H1 (cell line): ENCODE measurements around the gene ASTN2. TPM values are rescaled to one million over a fixed set of nuclear protein-coding genes. Genes with fewer than 3 reads are reported as not detected.

ENCODE experiments used
- CTCF ChIA-PET: fragments of 300-600 bp; sonication (Branson Sonifier 250); formaldehyde crosslinking; loops from one replicate; lab custom pipeline; 2021; ENCODE audit not compliant: partially characterized antibody; lab: Charles Lee
- POLR2A ChIA-PET: fragments of 300-600 bp; sonication (Branson Sonifier 250); formaldehyde crosslinking; loops from one replicate; lab custom pipeline; 2021; ENCODE audit warnings: inconsistent platforms; ENCODE audit not compliant: partially characterized antibody; lab: Charles Lee
- DNase-seq, 2 experiments: peaks; one replicate each; pipeline versions ENCODE4 v3.0.0 to v3.0.0-alpha.2; 2010 to 2022; ENCODE audit warnings: low spot score in 2 of 2, low read depth in 1 of 2, mixed read lengths in 1 of 2
- FAIRE-seq: peaks from 2 replicates; lab custom pipeline; 2011; peaks lifted over from hg19 to GRCh38; lab: Jason Lieb, UNC
- H2AFZ ChIP-seq: 2 replicates; pipeline ENCODE4 v1.8.1; 2012; ENCODE audit warnings: low read length, inconsistent platforms
- H2AK5ac ChIP-seq: 2 replicates; pipeline ENCODE4 v1.6.1; 2013; ENCODE audit warnings: low read depth, low read length
- H2BK120ac ChIP-seq: replicated peaks from 2 replicates; pipeline ENCODE3; 2013; ENCODE audit warnings: low read depth, low read length, inconsistent platforms
- H2BK12ac ChIP-seq: 2 replicates; pipeline ENCODE4 v1.6.1; 2013; ENCODE audit warnings: low read depth, low read length
- H2BK15ac ChIP-seq: 2 replicates; pipeline ENCODE4 v1.6.1; 2013; ENCODE audit warnings: low read length
- H2BK20ac ChIP-seq: 2 replicates; pipeline ENCODE4 v1.6.1; 2013; ENCODE audit warnings: low read length
- H2BK5ac ChIP-seq: 2 replicates; pipeline ENCODE4 v1.6.1; 2013; ENCODE audit warnings: low read depth, low read length
- H3K14ac ChIP-seq: 2 replicates; pipeline ENCODE4 v1.6.1; 2013; ENCODE audit warnings: inconsistent platforms; ENCODE audit not compliant: insufficient read length
- H3K18ac ChIP-seq: 2 replicates; pipeline ENCODE4 v1.6.1; 2013; ENCODE audit warnings: low read length; ENCODE audit errors: extremely low read depth
- H3K23ac ChIP-seq: 2 replicates; pipeline ENCODE4 v1.6.1; 2013; ENCODE audit warnings: inconsistent platforms; ENCODE audit not compliant: insufficient read length
- H3K23me2 ChIP-seq: 2 replicates; pipeline ENCODE4 v1.6.1; 2013; ENCODE audit warnings: low read depth, low read length
- H3K27ac ChIP-seq: 2 replicates; pipeline ENCODE4 v1.6.1; 2011; ENCODE audit warnings: low read depth, low read length, inconsistent platforms
- H3K27me3 ChIP-seq, 4 experiments: replicated peaks in 1 of 4; 1 replicate in 1 of 4; 2 replicates in 3 of 4; pipeline versions ENCODE4 v1.6.1 to v1.8.1; 2011 to 2013; ENCODE audit warnings: low read length in 3 of 4, mild to moderate bottlenecking in 3 of 4, inconsistent platforms in 2 of 4, mixed read lengths in 2 of 4, moderate library complexity in 1 of 4; ENCODE audit not compliant: control insufficient read depth in 3 of 4, insufficient read depth in 3 of 4; ENCODE audit errors: extremely low read depth in 1 of 4
- H3K36me3 ChIP-seq, 4 experiments: 2 replicates each; pipeline versions ENCODE4 v1.6.1 to v1.8.1; 2011 to 2013; ENCODE audit warnings: mild to moderate bottlenecking in 4 of 4, low read length in 3 of 4, moderate library complexity in 2 of 4, control low read depth in 1 of 4, inconsistent platforms in 1 of 4; ENCODE audit not compliant: insufficient read depth in 4 of 4, control insufficient read depth in 2 of 4
- H3K4ac ChIP-seq: replicated peaks from 2 replicates; pipeline ENCODE3; 2013; ENCODE audit warnings: low read length, low read depth, mixed read lengths, inconsistent platforms; ENCODE audit not compliant: insufficient read length
- H3K4me1 ChIP-seq, 4 experiments: replicated peaks in 1 of 4; 1 replicate in 1 of 4; 2 replicates in 3 of 4; pipeline versions ENCODE4 v1.6.1 to v1.8.1; 2011 to 2013; ENCODE audit warnings: low read length in 3 of 4, inconsistent platforms in 2 of 4, mixed read lengths in 1 of 4; ENCODE audit not compliant: insufficient read depth in 4 of 4, control insufficient read depth in 3 of 4
- H3K4me2 ChIP-seq, 2 experiments: 2 replicates each; pipeline versions ENCODE4 v1.6.1 to v1.8.1; 2011 to 2013; ENCODE audit warnings: low read depth in 2 of 2, low read length in 2 of 2, control low read depth in 1 of 2, inconsistent platforms in 1 of 2, mild to moderate bottlenecking in 1 of 2; ENCODE audit not compliant: insufficient read depth in 1 of 2
- H3K4me3 ChIP-seq, 4 experiments: fragments of 200-600, 300-600 bp in 1 of 4; sonication (generic), shearing (Covaris generic), sonication (Bioruptor Twin) in 1 of 4; 2 replicates each; pipeline versions ENCODE4 v1.5.1 to v1.8.1; 2011 to 2016; ENCODE audit warnings: low read length in 4 of 4, low read depth in 3 of 4, control low read depth in 2 of 4, inconsistent platforms in 2 of 4, mild to moderate bottlenecking in 2 of 4, mixed read lengths in 1 of 4, moderate library complexity in 1 of 4; ENCODE audit not compliant: insufficient read depth in 2 of 4; ENCODE audit errors: extremely low read depth in 1 of 4
- H3K56ac ChIP-seq: replicated peaks from 2 replicates; pipeline ENCODE3; 2013; ENCODE audit warnings: low read depth, mild to moderate bottlenecking, mixed read lengths, low read length, inconsistent platforms; ENCODE audit not compliant: insufficient read length
- H3K79me1 ChIP-seq: 2 replicates; pipeline ENCODE4 v1.6.1; 2013; ENCODE audit warnings: low read depth, low read length, control low read depth
- H3K79me2 ChIP-seq, 2 experiments: 2 replicates each; pipeline versions ENCODE4 v1.6.1 to v1.8.1; 2012 to 2013; ENCODE audit warnings: low read length in 2 of 2, mild to moderate bottlenecking in 2 of 2, inconsistent platforms in 1 of 2; ENCODE audit not compliant: insufficient read depth in 2 of 2, control insufficient read depth in 1 of 2
- H3K9ac ChIP-seq, 4 experiments: replicated peaks in 1 of 4; 1 replicate in 1 of 4; 2 replicates in 3 of 4; pipeline versions ENCODE4 v1.6.1 to v1.8.1; 2011 to 2013; ENCODE audit warnings: low read depth in 3 of 4, low read length in 3 of 4, control low read depth in 2 of 4, mild to moderate bottlenecking in 2 of 4, moderate library complexity in 2 of 4, inconsistent platforms in 1 of 4; ENCODE audit errors: extremely low read depth in 1 of 4
- H3K9me3 ChIP-seq, 2 experiments: 2 replicates each; pipeline versions ENCODE4 v1.6.1 to v1.8.1; 2012 to 2013; ENCODE audit warnings: mild to moderate bottlenecking in 2 of 2, moderate library complexity in 2 of 2, control low read depth in 1 of 2, inconsistent platforms in 1 of 2, low read depth in 1 of 2, low read length in 1 of 2, mixed read lengths in 1 of 2; ENCODE audit not compliant: insufficient read depth in 2 of 2
- H4K20me1 ChIP-seq, 2 experiments: replicated peaks in 1 of 2; 2 replicates each; pipeline versions ENCODE3 to v1.8.1; 2011 to 2013; ENCODE audit warnings: inconsistent platforms in 2 of 2, low read length in 2 of 2, mild to moderate bottlenecking in 1 of 2; ENCODE audit not compliant: insufficient read depth in 2 of 2, control insufficient read depth in 1 of 2
- H4K5ac ChIP-seq: 2 replicates; pipeline ENCODE4 v1.6.1; 2013; ENCODE audit warnings: low read length, low read depth, mixed read lengths, inconsistent platforms; ENCODE audit not compliant: insufficient read length
- H4K8ac ChIP-seq: 2 replicates; pipeline ENCODE4 v1.8.0; 2013; ENCODE audit warnings: mild to moderate bottlenecking, moderate library complexity, low read length, inconsistent platforms; ENCODE audit not compliant: insufficient read depth; ENCODE audit errors: extremely low read depth
- H4K91ac ChIP-seq: replicated peaks from 2 replicates; pipeline ENCODE3; 2013; ENCODE audit warnings: low read length, mixed read lengths, inconsistent platforms; ENCODE audit not compliant: insufficient read length
- CBX8 ChIP-seq: fragments of 300-800, 300-1000 bp; sonication (generic); IDR thresholded peaks from 2 replicates; pipeline ENCODE4 v1.7.1; 2016; ENCODE audit warnings: low read depth, low read length, borderline replicate concordance
- CREB1 ChIP-seq: IDR thresholded peaks from 2 replicates; pipeline ENCODE4 v1.6.1; 2012; ENCODE audit warnings: inconsistent platforms
- E2F6 ChIP-seq: IDR thresholded peaks from 2 replicates; pipeline ENCODE4 v1.6.1; 2012; ENCODE audit warnings: inconsistent platforms
- EGR1 ChIP-seq: IDR thresholded peaks from 2 replicates; pipeline ENCODE4 v1.6.1; 2011; ENCODE audit warnings: low read depth, low read length, borderline replicate concordance
- GTF2F1 ChIP-seq: IDR thresholded peaks from 2 replicates; pipeline ENCODE4 v1.6.1; 2012; ENCODE audit warnings: low read depth, low read length, improper control_type of control experiment, borderline replicate concordance
- JUN ChIP-seq: IDR thresholded peaks from 2 replicates; pipeline ENCODE4 v1.6.1; 2011; ENCODE audit warnings: low read depth, mild to moderate bottlenecking, improper control_type of control experiment, low read length
- JUND ChIP-seq: IDR thresholded peaks from 2 replicates; pipeline ENCODE4 v1.6.1; 2011; ENCODE audit warnings: mild to moderate bottlenecking, improper control_type of control experiment, low read length
- KDM1A ChIP-seq: fragments of 200-600, 300-600 bp; sonication (generic); IDR thresholded peaks from 2 replicates; pipeline ENCODE4 v1.7.1; 2016; ENCODE audit warnings: mild to moderate bottlenecking, low read length, borderline replicate concordance
- PHF8 ChIP-seq: fragments of 200-600 bp; sonication (generic); conservative IDR thresholded peaks from 2 replicates; pipeline ENCODE4 v1.7.1; 2012; ENCODE audit warnings: low read depth, mild to moderate bottlenecking, inconsistent platforms, low read length, moderate library complexity
- POLR2A ChIP-seq, 2 experiments: IDR thresholded peaks; 1 replicate in 1 of 2; 2 replicates in 1 of 2; pipeline ENCODE4 v1.6.1; 2011; ENCODE audit warnings: low read depth in 2 of 2, low read length in 2 of 2, mild to moderate bottlenecking in 2 of 2; ENCODE audit errors: control extremely low read depth in 1 of 2
- POU5F1 ChIP-seq: IDR thresholded peaks from 2 replicates; pipeline ENCODE4 v1.6.1; 2011; ENCODE audit warnings: low read depth, mild to moderate bottlenecking, low read length, moderate library complexity
- RFX5 ChIP-seq: IDR thresholded peaks from 2 replicates; pipeline ENCODE4 v1.6.1; 2011; ENCODE audit warnings: low read depth, low read length, improper control_type of control experiment, borderline replicate concordance
- SIRT6 ChIP-seq: IDR thresholded peaks from one replicate; pipeline ENCODE4 v1.7.1; 2012; ENCODE audit warnings: low read length, inconsistent platforms
- SP4 ChIP-seq: IDR thresholded peaks from 2 replicates; pipeline ENCODE4 v1.6.1; 2012; ENCODE audit warnings: low read length, inconsistent platforms
- TBP ChIP-seq: IDR thresholded peaks from 2 replicates; pipeline ENCODE4 v1.6.1; 2011; ENCODE audit warnings: low read depth, low read length, improper control_type of control experiment
- ZNF274 ChIP-seq: IDR thresholded peaks from 2 replicates; pipeline ENCODE4 v1.7.0; 2012; ENCODE audit warnings: low read length, borderline replicate concordance; ENCODE audit errors: extremely low read depth
- WGBS, 2 experiments: shearing (Covaris generic) in 1 of 2; methylation state at CpG; one replicate each; pipeline versions ENCODE4 v1.1.6 to v1.1.7; 2013 to 2015; ENCODE audit warnings: low lambda C conversion rate in 2 of 2, mixed read lengths in 2 of 2, inconsistent platforms in 1 of 2, low coverage in 1 of 2, missing lambda C conversion rate in 1 of 2; ENCODE audit not compliant: insufficient replicate concordance in 2 of 2, insufficient coverage in 1 of 2, insufficient read length in 1 of 2; ENCODE audit errors: extremely low coverage in 1 of 2, missing lambda C conversion rate in 1 of 2; 5-methylcytosine and 5-hydroxymethylcytosine counted together
- polyA plus RNA-seq, 7 experiments: library from polyadenylated mRNA; depleted of rRNA in 3 of 7; stranded (reverse) in 5 of 7; unstranded in 2 of 7; fragments of >200 nt in 5 of 7; fragments of 200-250 nt in 2 of 7; gene quantifications; 1 replicate in 5 of 7; 2 replicates in 1 of 7; 4 replicates in 1 of 7; pipeline versions ENCODE4 v1.2.1 to v1.2.3, GENCODE V29; 2011 to 2013; ENCODE audit warnings: missing spikeins in 2 of 7, mixed read lengths in 2 of 7
- total RNA-seq: library from RNA; stranded (reverse); fragmentation: NEBNext Ultra II Directional; extraction: Animal tissue kit (Norgen Biotek cat#: 25700); gene quantifications from 2 replicates; pipeline ENCODE4 v1.2.1, GENCODE V29; 2021

ASTN2 gene
- total and polyA plus RNA-seq, 2 of the 8 experiments (the other 6 are each of a cell fraction or from before 2014, with no cell fraction given) = 8.2 to 13.7 TPM

- Histone ChIP-seq H3K4ac (no peak overlapping the region), H2BK5ac (no peak overlapping the region), H3K23ac (no peak overlapping the region), H3K4me2 (no peak overlapping the region), H3K79me2 (no peaks in the 10 kb centered on the region), H3K27me3 (no peaks in the 10 kb centered on the region), H4K5ac (no peak overlapping the region), H3K36me3 (no peaks in the 10 kb centered on the region), H3K56ac (no peak overlapping the region), H4K8ac (no peak overlapping the region), H3K14ac (no peak overlapping the region), H4K20me1 (no peaks in the 10 kb centered on the region), H2BK12ac (no peak overlapping the region), H3K18ac (0 out of 2 replicates have a peak overlapping the region, but pooled peaks have one; percentile 13), H3K4me1 (peaks cover 0 to 7% (median 1%) of the 10 kb centered on the region in 4 experiments; a peak in 2 of 7 replicates), H3K9me3 (peaks cover 0 to 3% of the 10 kb centered on the region in 2 experiments; a peak in 1 of 4 replicates), H2AK5ac (no peak overlapping the region), H3K79me1 (no peaks in the 10 kb centered on the region), H4K91ac (no peak overlapping the region), H3K4me3 (no peak overlapping the region), H3K23me2 (no peaks in the 10 kb centered on the region), H3K9ac (no peak overlapping the region), H2BK15ac (0 out of 2 replicates have a peak overlapping the region, but pooled peaks have one; percentile 65), H2BK120ac (no peak overlapping the region), H2BK20ac (no peak overlapping the region), H3K27ac (no peak overlapping the region), H2AFZ (no peak overlapping the region)
- POLR2A ChIA-PET = no interaction called here
- 88% methylated on average over 3 of the region's 3 CpGs; no CpG with 5 or more reads in 1 of the 2 experiments for WGBS, 2 experiments
- FAIRE-seq = no peak
- CTCF ChIA-PET = interaction anchor here (0.6 to 1.9 kb wide), 4 partner anchors 43 to 507 kb away, joined by 3 to 7 read pairs (median 4); no protein-coding TSS in a partner anchor
- no peak for DNase-seq
- no peak for TF ChIP-seq KDM1A
- no peak for TF ChIP-seq GTF2F1
- TF ChIP-seq JUND = no peak
- no peak for TF ChIP-seq JUN
- TF ChIP-seq PHF8 = no peak
- TF ChIP-seq POLR2A (IDR thresholded peaks at IDR 0.05; ENCODE audit: control extremely low read depth in 1 of 2, low read depth in 2 of 2, low read length in 2 of 2) = no peak
- no peak for TF ChIP-seq CBX8
- no peak for TF ChIP-seq RFX5
- no peak for TF ChIP-seq TBP
- TF ChIP-seq EGR1 = no peak
- no peak for TF ChIP-seq ZNF274
- TF ChIP-seq SP4 = no peak
- no peak for TF ChIP-seq CREB1
- TF ChIP-seq E2F6 = no peak
- TF ChIP-seq POU5F1 = no peak
- no peak for TF ChIP-seq SIRT6
These were observed 510.7 kb downstream of the ASTN2 start for GRCh38 chr9:116904165-116904564.
